AG10803 (cell line): ENCODE measurements around the gene KRTAP10-12.

Experiments
- DNase-seq: peaks from one replicate; pipeline ENCODE4 v3.0.0; 2010; ENCODE audit warnings: low read depth
- H3K4me3 ChIP-seq: 2 replicates; pipeline ENCODE4 v1.5.1; 2011; ENCODE audit warnings: mild to moderate bottlenecking, low read length, control low read depth
- TF ChIP-seq, protein P1 (sequence below): conservative IDR thresholded peaks from 2 replicates; pipeline ENCODE4 v1.5.1; 2011; ENCODE audit warnings: mild to moderate bottlenecking, low read length, control low read depth, inconsistent platforms

The KRTAP10-12 gene

DNA sequence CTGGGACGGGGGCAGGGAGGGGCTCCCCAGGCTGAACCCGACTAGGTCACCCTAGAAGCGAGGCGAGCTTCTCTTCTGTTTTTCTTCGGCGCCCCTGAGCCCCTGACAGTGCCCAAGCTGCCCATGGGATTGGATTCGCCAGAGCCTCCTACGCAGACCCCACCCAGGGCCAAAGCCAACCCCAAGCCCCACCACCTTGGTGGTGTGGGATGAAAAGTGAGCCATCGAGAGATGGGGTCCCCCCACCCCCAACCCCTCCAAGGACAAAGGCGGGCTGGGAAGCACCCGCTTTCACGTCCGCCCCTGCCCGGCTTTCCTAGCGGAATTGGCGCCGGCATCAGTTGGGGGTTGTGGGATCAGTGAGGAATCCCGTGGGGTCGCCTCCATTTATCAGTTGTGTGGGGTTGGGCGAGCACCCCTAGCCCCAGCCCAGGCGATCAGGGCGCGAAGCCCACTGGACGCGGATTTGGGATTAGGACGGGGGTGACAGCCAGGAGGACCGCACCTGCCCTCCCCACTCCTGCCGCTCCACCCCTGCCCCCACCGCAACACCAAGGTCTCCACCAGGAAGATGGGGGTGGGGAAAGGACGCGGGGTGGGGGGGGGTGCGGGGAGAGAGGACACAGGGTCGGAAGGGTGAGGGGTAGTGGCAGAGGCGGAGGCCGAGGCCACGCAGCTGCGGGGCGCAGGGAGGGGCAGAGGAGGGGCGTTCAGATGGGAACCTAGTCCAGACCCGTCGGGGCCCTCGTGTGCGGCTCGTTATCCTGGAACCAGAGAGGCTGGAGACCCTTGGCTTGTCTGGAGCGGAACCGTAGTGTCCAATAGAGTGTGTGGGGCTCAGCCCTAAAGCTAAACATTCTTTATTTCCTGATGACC is 10.0 kb downstream of the KRTAP10-12 start:
- DNase-seq: no peak
- H3K4me3 ChIP-seq: no peak overlapping the region
- TF ChIP-seq, protein P1, sequence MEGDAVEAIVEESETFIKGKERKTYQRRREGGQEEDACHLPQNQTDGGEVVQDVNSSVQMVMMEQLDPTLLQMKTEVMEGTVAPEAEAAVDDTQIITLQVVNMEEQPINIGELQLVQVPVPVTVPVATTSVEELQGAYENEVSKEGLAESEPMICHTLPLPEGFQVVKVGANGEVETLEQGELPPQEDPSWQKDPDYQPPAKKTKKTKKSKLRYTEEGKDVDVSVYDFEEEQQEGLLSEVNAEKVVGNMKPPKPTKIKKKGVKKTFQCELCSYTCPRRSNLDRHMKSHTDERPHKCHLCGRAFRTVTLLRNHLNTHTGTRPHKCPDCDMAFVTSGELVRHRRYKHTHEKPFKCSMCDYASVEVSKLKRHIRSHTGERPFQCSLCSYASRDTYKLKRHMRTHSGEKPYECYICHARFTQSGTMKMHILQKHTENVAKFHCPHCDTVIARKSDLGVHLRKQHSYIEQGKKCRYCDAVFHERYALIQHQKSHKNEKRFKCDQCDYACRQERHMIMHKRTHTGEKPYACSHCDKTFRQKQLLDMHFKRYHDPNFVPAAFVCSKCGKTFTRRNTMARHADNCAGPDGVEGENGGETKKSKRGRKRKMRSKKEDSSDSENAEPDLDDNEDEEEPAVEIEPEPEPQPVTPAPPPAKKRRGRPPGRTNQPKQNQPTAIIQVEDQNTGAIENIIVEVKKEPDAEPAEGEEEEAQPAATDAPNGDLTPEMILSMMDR: no peak

DNA sequence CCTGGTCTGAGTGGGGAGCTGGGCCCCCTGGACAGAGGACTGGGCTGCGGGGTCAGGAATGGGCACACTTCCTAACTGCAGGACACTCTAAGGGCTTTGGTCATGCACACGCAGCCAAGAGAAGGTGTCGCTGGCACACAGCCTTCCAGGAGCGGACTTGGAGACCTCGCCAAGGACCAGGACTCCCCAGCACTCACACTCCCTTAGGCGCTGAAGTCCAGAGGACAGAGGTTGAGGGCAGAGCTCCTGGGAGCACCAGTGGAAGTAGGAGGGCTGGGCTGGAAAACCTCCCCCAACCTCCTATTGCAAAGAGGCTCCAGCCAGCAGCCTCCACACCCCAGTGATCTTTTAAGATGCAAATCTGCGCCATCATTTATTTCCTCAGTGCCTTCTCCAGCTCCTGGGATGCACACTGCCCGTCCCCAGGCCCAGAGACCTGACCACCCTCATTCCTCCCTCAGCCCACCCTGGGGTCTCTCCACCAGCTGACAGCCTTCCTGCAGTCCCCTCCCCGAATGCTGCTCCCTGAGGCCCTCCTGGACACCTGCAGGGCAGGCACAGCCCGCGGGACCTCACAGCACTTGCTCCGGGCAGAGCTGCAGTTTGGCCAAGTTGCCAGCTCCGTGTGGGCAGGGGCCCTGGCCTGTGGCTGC is 11.4 kb downstream of the KRTAP10-12 start:
- no peak overlapping the region for H3K4me3 ChIP-seq
- DNase-seq: no peak
- TF ChIP-seq, protein P1: no peak

DNA sequence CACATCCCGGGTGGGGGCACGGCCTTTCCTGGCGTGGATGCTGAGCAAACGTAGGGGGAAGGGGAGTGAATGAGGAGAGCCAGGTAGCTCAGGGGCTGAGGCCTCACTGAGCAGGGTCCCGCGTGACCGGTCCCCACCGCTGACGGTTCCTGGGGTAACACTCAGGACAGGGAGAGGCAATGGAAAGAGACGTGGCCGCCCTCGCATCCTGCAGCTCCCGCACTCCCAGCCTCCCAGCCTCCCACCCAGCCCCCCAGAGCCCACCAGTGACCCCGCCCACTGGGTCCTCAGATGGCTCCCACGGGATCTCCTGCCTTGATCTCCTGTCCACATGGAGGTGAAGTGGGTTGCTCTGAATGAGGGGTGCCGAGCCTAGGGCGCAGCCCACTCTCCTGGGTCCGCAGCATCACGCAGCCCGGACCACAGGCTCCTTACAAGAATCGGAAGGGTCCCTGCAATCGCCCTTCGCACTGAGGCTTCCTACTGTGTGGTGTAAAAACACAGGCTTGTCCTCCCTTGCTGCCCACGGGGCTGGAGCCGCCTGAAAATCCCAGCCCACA is 12.0 kb downstream of the KRTAP10-12 start:
- H3K4me3 ChIP-seq: no peak overlapping the region
- no peak for DNase-seq
- TF ChIP-seq, protein P1: no peak

DNA sequence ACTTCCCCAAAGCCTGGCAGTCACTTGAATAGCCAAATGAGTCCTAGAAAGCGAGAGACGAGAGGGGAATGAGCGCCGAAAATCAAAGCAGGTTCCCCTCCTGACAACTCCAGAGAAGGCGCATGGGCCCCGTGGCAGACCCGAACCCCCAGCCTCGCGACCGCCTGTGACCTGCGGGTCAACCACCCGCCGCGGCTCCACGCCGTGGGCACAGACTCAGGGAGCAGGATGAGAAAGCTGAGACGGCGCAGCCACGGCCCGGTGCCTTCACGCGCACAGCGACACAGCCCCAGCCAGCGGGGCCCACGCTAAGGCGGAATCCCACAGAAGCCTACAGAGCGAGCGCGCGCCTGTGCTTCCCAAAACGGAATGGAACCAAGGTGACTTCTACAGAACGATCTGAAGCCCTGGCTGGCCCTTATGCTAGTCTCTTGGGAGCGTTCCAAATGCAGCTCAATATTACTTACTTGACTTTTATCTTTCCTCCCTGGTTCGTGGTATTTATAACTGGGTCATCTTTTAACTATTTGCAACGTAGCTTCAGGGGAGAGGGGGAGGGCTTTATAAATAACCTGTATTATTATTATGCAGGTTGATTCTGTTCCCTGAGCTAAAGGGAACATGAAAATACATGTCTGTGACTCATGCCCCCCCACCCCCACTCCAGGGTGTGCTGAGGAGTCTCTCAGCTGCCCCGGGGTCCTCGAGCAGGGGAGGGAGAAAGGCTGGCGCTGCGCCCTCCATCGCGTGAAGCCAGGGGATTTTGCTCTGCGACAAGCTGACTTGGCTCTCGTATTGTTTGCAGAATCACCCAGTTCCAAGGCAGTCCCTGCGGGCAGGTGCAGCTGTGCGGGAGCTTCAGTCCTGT is 12.7 kb downstream of the KRTAP10-12 start:
- TF ChIP-seq, protein P1: no peak
- H3K4me3 ChIP-seq: no peak overlapping the region
- no peak for DNase-seq

DNA sequence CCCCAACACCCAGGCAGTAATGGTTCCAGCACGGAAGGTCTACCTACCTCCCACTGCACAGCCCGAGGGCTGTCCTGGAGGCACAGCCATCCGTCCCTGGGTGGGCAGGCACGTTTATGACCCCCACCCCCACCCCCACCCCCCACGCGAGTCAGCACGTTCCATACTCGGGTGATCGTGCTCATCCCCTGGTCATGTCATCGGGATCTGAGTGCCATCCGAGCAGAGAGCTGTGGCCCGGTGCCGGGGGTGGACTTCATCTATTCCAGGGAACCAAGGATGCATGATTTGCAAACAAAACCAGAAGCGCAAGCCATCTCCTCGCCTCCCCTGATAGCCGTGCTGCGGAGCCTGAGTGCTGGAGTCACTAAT is 13.3 kb downstream of the KRTAP10-12 start:
- no peak overlapping the region for H3K4me3 ChIP-seq
- no peak for DNase-seq
- TF ChIP-seq, protein P1: no peak

DNA sequence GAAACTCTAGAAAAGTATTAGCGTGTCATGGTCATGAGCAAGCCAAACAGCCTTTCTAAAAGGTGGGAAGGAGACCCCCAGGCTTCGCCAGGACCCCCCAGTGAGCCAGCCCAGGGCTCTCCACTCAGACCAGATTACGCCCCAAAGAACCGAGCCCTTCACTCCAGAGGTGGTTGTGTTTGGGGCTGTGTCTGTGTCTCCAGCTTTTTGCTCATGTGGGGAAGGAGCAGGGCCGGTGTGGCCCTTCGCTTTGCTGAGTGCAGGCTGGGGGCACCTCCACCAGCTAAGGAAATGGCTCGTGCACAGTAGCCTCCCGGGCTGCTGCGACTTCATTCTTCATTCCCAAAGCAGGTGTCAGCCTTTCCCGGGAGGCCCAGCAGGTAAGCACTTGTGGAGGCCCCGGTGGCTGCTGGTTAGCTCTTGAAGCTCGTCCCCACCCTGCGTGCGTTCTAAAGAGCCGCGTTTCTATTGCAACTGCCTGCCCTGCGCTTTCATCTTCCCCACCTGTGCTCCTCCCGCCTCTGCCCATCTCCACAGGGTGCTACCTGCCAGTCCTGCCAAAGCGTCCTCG is 13.9 kb downstream of the KRTAP10-12 start:
- DNase-seq: no peak
- TF ChIP-seq, protein P1: no peak
- no peak overlapping the region for H3K4me3 ChIP-seq
